Neural progenitor cell (in vitro differentiated cells): Measurements from ENCODE around the gene SIPA1L3.
"Not testable (repeated sequence)": the region's sequence is repeated elsewhere in the genome, so short reads cannot be mapped to it uniquely, and the experiment has no call there.

Experiments used
- CTCF ChIP-seq: fragments of 200-600 bp; sonication (generic); IDR thresholded peaks from 2 replicates; pipeline ENCODE4 v1.5.1; 2017; ENCODE audit warnings: antibody characterized with exemption, mild to moderate bottlenecking
- EZH2 ChIP-seq: fragments of 200-600 bp; sonication (generic); IDR thresholded peaks from 2 replicates; pipeline ENCODE4 v1.6.1; 2017; ENCODE audit warnings: antibody characterized with exemption, mild to moderate bottlenecking, moderate library complexity
- EZH2phosphoT487 ChIP-seq: fragments of 200-600 bp; sonication (generic); IDR thresholded peaks from 2 replicates; pipeline ENCODE4 v1.6.1; 2017; ENCODE audit warnings: antibody characterized with exemption

GRCh38 chr19:38030001-38030400 lies 123.0 kb downstream of the SIPA1L3 start:
- not testable (repeated sequence) for TF ChIP-seq CTCF, EZH2, EZH2phosphoT487
